ENCODE data around the gene SLC35G3. TPM values are rescaled to one million over a fixed set of nuclear protein-coding genes. Genes with fewer than 3 reads are reported as not detected.

SLC35G3 gene
- total RNA-seq, 6 experiments from 2014 or later: not detected

DNA sequence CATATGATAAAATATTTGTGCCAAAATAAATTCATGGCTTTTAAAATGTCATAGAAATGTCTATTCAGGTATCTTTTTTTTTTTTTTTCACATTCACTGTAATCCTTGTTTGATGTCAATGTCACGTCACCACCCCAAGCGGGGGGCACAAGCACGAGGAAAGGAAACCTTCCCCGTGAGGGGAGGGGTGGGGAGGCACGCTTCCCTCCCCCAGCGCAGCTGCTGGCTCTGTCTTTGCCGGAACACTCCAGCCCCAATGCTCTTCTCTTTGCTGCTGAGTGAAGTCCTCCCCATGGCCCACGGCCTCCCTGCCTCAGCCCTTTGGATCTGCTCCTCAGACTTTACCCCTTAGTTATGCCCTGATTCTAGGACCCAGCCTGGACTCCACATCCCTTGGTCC is 1.5 kb downstream of the SLC35G3 start:
- peaks cover 10% of the 10 kb centered on the region; the same call in 1 of the 2 replicates for H3K9me3 Mint-ChIP-seq
- no peak for DNase-seq
- peaks cover 6% of the 10 kb centered on the region for H3K27me3 Mint-ChIP-seq (ENCODE audit: insufficient read depth)
- H3K36me3 Mint-ChIP-seq (ENCODE audit: low read depth): no peaks in the 10 kb centered on the region
- no peaks in the 10 kb centered on the region for H3K4me1 Mint-ChIP-seq (ENCODE audit: low read depth)
- H3K4me3 Mint-ChIP-seq: no peak overlapping the region
- TF ChIP-seq, protein P1, sequence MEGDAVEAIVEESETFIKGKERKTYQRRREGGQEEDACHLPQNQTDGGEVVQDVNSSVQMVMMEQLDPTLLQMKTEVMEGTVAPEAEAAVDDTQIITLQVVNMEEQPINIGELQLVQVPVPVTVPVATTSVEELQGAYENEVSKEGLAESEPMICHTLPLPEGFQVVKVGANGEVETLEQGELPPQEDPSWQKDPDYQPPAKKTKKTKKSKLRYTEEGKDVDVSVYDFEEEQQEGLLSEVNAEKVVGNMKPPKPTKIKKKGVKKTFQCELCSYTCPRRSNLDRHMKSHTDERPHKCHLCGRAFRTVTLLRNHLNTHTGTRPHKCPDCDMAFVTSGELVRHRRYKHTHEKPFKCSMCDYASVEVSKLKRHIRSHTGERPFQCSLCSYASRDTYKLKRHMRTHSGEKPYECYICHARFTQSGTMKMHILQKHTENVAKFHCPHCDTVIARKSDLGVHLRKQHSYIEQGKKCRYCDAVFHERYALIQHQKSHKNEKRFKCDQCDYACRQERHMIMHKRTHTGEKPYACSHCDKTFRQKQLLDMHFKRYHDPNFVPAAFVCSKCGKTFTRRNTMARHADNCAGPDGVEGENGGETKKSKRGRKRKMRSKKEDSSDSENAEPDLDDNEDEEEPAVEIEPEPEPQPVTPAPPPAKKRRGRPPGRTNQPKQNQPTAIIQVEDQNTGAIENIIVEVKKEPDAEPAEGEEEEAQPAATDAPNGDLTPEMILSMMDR (IDR thresholded peaks at IDR 0.05): no peak
- H3K27ac Mint-ChIP-seq: no peak overlapping the region

DNA sequence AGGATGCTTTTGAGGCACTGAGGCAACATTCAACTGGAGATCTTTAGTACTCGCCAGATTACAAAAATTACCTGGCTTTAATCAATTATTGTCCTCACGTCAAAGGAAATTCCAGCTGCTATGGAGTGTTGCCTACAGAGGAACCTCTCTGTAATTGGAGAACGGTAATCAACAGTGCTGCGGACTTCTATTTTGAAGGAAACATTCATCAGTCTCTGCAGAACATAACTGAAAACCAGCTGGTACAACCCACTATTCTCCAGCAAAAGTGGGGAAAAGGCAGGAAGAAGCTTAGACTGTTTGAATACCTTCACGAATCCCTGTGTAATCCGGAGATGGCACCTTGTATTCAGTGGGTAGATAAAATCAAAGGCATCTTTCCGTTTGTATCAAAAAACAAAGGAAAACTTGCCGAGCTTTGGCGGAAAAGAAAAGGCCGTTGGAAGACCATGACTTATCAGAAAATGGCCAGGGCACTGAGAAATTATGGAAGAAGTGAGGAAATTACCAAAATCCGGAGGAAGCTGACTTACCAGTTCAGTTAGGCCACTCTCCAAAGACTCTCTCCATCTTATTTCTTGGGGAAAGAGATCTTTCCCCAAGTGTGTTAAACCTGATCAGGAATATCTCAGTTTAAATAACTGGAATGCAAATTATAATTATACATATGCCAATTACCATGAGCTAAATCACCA is 3.0 kb downstream of the SLC35G3 start:
- no peak for DNase-seq
- no peaks in the 10 kb centered on the region for H3K36me3 Mint-ChIP-seq (ENCODE audit: low read depth)
- TF ChIP-seq, protein P1 (IDR thresholded peaks at IDR 0.05): no peak
- no peak overlapping the region for H3K4me3 Mint-ChIP-seq
- no peaks in the 10 kb centered on the region for H3K4me1 Mint-ChIP-seq (ENCODE audit: low read depth)
- peaks cover 4% of the 10 kb centered on the region for H3K27me3 Mint-ChIP-seq (ENCODE audit: insufficient read depth)
- H3K27ac Mint-ChIP-seq: no peak overlapping the region
- peaks cover 2% of the 10 kb centered on the region; the same call in 1 of the 2 replicates for H3K9me3 Mint-ChIP-seq

DNA sequence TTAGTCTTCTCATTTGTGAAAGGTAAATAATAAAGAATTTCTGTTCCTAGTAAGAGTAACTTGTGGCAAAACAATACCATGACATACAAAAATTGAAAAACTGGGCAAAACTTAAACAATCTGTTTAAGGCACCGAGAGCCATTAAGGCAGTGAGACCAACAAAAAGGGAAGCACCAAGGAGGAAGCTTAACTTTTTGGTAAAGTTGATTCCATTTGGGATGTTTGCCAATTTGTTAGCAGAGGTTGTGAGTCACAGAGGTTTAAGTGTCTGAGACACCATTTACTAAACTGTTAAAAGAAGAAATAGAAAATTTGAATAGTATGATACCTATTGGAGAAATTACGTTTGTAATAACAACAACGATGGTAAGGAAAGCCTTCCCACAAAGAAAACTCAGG is 4.9 kb downstream of the SLC35G3 start:
- TF ChIP-seq, protein P1 (IDR thresholded peaks at IDR 0.05): no peak
- Mint-ChIP-seq H3K4me1 (ENCODE audit: low read depth) (no peaks in the 10 kb centered on the region), H3K27me3 (ENCODE audit: insufficient read depth) (peaks cover 4% of the 10 kb centered on the region), H3K4me3 (no peak overlapping the region), H3K36me3 (ENCODE audit: low read depth) (no peaks in the 10 kb centered on the region), H3K27ac (no peak overlapping the region), H3K9me3 (no peaks in the 10 kb centered on the region)
- no peak for DNase-seq

DNA sequence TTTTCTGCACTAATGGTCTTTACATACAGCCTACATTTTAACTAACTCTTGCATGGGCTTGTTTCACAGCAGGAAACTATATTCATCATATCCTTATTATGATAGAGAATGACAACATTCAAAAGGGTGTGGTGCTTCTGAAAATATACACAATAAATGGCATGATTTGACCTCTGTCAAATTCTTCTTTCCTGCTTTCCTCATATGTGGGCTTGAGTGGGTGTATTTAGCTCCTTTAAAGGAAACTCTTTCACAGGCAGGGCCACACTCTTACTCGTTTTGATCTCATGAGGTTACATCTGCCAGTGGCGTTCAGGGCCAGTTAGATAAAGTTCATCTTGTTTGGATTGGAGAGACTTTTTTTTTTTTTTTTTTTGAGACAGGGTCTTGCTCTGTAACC is 6.1 kb downstream of the SLC35G3 start:
- H3K27ac Mint-ChIP-seq: no peak overlapping the region
- H3K4me1 Mint-ChIP-seq (ENCODE audit: low read depth): no peaks in the 10 kb centered on the region
- no peak for DNase-seq
- H3K4me3 Mint-ChIP-seq: no peak overlapping the region
- no peaks in the 10 kb centered on the region for H3K9me3 Mint-ChIP-seq
- peaks cover 6% of the 10 kb centered on the region for H3K27me3 Mint-ChIP-seq (ENCODE audit: insufficient read depth)
- H3K36me3 Mint-ChIP-seq (ENCODE audit: low read depth): no peaks in the 10 kb centered on the region
- TF ChIP-seq, protein P1 (IDR thresholded peaks at IDR 0.05): no peak

DNA sequence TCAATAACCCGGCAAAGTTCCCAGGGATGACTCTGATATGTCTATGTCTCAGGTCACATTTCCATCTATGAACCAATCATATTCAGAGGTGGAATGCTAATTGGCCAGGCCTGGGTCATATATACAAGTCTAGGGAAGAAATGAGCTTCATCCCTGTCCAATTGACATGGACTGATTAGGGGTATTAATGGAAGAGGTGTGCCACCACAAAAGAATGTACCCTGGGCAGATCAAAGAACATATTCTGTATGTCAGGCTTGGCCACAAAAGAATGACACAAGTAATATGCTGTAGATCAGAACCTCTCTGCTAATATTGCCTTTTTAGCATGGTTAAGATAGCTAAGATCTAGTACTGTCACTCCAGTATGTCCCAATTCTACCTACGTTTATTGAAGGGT is 6.7 kb downstream of the SLC35G3 start:
- TF ChIP-seq, protein P1 (IDR thresholded peaks at IDR 0.05): no peak
- Mint-ChIP-seq H3K36me3 (ENCODE audit: low read depth) (no peaks in the 10 kb centered on the region), H3K27me3 (ENCODE audit: insufficient read depth) (peaks cover 11% of the 10 kb centered on the region), H3K27ac (no peak overlapping the region), H3K4me3 (no peak overlapping the region), H3K4me1 (ENCODE audit: low read depth) (no peaks in the 10 kb centered on the region), H3K9me3 (no peaks in the 10 kb centered on the region)
- no peak for DNase-seq
